GM21786 (cell line): ENCODE measurements around the gene FREM1.
A peak's percentile ranks its signal among the peaks of the same experiment; 100 is the strongest.

ENCODE experiments used
- ATAC-seq: cut with Tn5 transposase; IDR thresholded peaks from one replicate; pipeline ENCODE4 v1.9.1; 2021; ENCODE audit not compliant: unreplicated experiment

Gene FREM1

DNA sequence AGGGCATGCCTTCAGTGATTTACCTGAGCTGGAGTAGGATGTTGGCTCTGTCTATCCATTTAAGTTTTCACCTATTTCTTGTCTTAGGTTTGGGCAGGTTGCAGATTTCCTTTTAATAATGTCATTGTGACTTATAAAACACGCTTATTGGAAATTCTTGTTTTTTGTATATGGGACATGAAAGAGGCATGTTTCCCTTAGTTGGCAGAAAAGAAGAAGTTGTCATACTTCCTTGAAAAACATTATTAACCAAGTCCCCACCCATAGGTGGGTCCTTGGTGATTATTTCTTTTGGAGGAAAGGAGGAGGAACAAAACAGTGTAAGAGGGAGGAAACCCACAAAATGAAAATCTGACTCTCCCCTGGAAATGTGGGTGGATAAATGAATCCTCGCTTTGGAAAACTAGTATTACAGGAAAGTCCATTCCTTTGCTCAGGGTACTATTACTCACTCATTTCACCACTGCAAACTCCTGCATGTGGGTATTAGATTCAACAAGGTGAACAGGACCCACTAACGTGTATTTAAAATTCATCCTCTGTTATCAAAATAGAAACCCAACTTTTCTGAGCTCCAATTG is 197.0 kb downstream of the FREM1 start:
- ATAC-seq: no peak

DNA sequence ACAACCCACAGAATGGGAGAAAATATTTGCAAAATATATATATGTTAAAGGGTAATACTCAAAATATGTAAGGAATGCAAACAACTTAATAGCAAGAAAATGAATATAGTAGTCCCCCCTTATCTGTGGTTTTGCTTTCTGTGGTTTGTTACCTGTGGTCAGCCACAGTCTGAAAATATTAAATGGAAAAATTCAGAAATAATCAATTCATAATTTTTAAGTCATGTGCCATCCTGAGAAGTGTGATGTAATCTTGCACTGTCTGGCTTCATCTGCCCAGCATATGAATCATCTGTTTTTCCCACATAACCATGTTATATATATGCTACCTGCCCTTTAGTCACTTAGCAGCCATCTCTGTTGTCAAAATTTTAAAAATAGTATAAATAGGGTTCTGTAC is 199.4 kb downstream of the FREM1 start:
- no peak for ATAC-seq

DNA sequence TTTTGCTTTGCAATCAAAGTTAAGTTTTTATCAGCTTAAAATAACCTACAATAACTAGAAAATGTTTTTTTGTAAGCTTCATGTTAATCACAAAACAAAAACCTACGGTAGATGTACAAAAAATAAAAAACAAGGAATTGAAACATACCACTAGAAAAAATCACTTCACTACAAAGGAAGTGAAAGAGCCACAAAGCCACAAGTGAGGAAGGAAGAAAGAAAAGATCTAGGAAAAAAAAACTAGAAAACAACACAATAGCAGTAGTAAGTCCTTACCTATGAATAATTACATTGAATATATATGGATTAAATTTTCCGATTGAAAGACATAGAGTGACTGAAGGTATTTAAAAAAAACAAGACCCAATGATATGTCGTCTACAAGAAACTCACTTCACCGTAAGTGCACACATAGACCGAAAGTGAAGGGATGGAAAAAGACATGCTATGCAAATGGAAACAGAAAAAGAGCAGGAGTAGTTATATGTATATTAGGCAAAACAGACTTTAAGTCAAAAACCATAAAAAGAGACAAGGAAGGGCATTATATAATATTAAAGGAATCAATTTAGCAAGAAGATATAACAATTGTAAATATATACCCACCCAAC is 203.6 kb downstream of the FREM1 start:
- peak; percentile 67 for ATAC-seq

DNA sequence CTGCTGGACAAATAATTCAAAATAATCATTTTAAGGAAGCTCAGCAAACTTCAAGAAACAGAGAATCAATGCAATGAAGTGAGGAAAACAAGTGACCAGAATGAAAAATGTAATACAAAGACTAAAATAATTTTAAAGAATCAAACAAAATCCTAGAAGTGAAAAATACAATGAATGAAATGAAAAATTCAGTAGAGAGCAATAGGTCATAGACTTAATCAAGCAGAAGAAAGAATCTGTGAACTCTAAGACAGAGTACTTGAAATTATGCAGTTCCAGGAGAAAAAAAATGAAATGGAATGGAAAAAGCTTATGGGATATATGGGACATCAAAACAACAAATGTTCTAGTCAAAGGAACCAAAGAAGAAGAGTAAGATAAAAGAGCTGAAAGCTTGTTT is 205.1 kb downstream of the FREM1 start:
- ATAC-seq: no peak

DNA sequence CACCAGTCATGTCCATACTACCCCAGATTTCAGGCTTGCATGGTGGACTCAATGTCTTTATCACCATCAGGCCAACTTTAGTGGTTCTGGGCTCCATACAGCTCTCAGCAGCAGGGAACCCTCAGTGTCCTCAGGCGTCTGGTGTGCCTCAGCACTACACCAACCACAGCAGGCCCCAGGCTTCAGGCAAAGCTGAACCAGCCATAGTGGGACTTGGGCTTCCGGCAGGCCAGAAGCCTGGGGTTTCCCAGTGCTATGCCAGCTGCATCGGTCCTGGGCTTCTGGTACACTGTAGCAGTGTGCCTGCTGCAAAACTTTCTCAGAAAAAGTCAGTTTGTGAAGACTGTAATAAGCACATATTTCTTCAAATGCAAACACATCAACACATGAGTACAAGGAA is 205.9 kb downstream of the FREM1 start:
- ATAC-seq: no peak

DNA sequence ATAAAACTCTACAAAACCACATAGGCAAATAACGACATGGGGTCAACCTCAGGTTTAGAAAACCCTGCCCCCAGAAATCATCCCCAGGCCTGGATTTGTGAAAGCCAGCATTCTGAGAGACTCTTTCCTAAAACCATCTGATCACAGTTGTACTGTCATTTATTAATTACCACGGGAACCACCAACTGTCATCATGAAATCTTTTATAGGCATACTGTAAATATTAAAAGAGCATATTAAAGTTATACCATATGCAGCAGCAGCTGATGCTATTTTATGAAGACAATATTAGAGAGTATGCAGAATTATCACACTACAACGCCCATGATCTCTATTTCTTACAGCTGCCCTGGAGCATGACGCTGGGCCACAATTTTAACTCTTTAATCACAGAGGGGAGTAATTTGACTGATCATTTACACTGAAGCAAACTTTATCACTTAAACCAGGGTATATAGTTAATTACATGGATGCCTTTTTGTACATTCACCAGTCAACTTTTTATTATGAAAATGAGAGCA is 208.0 kb downstream of the FREM1 start:
- no peak for ATAC-seq

DNA sequence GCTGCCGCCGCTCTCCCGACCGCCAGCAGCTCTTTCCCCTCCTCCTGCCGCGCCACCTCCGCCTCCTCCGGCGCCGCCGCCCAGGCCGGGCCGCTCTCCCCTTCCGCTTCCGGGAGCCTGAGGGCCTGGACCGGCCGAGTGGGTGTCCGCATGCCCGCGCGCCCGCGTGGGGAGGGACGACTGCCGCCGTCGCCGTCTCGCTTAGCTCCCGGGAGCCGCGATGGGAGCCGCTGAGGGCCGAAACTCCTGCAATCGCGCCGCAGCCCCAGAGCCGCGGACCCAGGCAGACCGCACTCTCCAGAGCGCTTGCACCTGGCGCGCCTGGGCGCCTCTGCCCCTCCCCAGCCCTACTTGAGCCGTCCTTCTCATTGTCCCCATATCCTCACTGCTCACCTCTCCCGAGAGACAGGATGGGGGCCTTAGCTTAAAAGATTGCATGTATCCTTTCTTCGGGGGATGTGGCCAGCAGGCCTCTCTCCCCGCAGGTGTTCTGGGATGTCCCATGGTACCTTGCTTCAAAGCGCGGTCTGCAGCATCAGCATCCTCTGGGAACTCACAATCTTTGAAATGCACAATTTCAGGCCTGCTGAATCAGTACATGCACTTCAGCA is 216.9 kb downstream of the FREM1 start, which contains the start of gene ZDHHC21:
Gene ZDHHC21, minus strand, starts transcription at position 182 of the 611 bp plus-strand sequence. CDS start 19,092 bp downstream, outside the sequence.
- ATAC-seq: peak; percentile 74

DNA sequence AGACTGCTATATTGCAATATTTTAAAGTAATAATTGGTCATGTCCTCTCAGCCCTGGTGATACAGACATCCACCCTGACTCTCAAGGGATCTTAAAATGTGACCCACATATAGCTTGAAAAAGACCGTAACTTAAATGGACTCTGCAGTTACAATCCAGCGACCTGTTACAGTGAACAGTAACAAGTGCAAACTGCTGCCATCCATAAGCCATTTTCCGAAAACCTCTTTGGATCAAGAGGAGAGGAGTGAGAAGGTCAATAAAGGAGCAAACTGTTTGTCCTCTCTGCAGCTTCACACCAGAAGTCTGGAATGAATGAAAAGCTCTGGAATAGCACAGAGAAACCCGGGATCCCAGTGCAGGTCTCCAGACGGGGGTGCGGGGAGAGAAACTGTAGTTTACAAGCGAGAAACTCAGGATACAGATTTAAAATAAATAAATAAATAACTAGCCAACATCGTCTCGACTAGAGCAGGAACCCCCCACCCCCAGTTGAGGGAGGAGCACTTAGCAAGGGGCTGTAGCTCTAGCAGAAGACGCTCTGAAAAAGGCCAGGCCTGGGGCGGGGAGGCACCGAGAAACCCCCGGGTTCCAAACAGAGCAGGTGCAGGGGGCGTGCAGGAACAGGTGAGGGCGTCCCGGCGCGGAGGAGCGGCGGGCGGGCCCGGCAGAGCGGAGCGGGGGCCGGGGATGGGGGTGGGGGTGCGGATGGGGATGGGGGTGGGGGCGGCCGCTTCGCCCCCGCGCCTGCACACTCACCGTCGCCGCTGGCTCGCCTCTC is 217.6 kb downstream of the FREM1 start:
- peak; percentile 33 for ATAC-seq

DNA sequence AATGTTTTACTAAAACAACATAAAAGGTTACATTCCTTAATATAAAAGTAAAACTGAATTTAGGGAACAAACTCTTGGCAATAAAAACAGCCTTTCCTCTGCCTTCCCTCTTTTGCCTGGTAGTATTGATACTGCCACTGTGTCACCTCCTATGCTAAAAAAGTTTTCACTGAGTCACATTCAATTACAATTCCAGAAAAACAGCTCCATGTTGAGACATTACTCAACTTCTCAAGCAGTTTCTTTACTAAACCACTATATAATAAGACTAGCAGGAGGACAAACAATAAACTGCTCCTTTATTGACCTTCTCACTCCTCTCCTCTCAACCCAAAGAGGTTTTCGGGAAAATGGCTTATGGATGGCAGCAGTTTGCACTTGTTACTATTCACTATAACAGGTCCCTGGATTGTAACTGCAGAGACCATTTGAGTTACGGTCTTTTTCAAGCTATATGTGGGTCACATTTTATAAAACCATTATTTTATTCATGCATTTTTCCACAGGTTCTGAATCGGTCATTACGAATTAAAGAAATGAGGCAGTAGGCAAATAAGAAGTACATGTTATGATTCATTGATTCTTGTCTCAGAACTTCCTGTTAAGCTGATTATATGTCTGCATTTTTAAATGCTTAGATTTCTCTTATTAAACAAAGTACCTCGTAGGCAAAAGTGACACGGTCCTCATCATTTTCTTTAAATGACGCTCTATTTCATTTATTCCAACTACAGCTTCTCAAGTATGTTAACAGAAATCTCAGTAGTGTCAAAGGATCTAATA is 219.1 kb downstream of the FREM1 start:
- ATAC-seq: no peak

DNA sequence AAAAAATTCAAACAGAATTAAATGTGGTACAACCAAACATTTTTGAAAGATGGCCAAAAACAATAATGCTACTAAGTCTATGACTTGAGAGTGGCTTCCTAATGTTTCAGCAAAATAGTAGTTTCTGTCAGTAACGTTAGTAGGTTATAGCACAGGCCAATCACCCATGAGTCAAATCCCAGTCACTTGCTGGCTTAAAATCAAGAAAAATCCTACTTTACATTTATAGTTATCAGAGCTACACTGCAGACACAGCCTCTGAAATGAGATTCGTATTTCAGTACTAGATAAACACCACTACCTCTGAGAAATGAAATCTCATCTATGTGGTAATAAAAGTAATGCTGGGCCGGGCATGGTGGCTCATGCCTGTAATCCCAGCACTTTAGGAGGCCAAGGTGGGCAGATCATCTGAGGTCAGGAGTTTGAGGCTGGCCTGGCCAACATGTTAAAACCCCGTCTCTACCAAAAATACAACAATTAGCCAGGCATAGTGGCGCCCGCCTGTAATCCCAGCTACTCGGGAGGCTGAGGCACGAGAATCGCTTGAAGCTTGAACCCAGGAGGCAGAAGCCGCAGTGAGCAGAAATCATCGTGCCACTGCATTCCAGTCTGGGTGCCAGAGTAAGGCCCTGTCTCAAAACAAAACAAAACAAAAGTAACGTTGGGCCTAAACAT is 223.0 kb downstream of the FREM1 start:
- no peak for ATAC-seq

DNA sequence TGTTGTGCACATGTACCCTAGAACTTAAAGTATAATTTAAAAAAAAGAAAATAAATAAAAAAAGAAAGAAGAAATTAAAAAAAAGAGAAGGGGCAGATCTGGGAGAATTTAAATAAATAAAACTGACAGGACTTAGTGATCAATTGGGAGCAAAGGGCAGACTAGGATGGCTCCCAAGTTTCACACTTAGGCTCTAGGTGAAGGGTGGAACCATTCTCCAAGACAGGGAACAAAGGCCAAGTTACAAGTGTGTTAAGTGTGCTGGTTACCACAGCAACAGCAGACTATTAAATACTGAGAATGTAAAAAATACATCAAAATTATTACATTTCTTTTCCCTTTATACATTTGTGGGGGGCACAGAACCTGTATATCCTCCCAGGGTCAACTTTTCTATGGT is 224.1 kb downstream of the FREM1 start:
- ATAC-seq: no peak
